Activated T-cell treated with anti-CD3 and anti-CD28 coated beads for 4 hours (primary cell): ENCODE measurements around the gene AXIN1.
"Not testable (repeated sequence)": the region's sequence is repeated elsewhere in the genome, so short reads cannot be mapped to it uniquely, and the experiment has no call there.

Experiments
- DNase-seq: peaks from one replicate; pipeline ENCODE4 v3.0.0-alpha.2; 2020

The AXIN1 gene

DNA sequence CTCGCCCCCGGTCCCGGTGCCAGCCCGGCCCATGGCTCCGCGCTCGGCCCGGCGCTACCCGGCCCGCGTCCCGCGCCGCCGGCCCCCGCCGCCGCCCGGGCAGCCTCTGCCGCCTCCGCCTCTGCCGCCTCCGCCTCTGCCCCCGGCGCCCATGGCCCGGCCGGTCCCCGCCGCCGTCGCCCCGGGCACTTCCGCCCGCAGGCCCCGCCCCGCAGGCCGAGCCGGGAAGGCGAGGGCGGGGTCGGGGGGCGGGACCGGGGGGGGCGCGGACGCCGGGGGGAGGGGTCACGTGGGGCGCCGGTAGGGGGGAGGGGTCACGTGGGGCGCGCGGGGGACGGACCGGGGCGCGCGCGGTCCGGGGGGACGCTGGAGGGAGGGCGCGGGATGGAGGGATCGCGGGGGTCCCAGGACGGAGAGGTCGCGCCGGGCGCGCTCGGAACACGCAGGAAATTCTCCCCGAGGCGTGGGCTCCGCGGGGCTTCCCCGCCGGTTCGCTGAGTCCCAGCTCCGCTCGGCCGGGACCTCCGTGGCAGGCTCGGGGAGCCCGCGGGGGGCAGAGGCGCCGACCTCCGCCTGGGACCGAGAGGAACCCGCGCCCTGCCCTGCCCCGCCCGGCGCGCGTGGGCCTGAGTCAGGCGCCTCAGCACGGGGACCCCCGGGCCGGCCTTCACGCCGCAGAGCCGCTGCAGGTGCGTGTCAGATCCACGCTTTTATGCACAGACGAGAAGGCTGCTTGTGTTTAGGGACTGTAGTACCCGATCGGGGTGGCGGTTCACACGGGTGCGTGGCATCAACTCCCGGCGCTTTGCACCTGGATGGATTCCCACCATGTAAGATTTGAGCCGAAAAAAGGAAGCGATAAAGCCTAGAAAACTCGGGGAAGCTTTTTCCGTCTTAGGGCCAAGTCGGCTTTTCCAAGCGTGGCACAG lies 29.5 kb upstream of the AXIN1 start, which contains the start of gene PGAP6:
TSS of gene PGAP6 (minus strand) at position 190 of the 929 bp plus-strand sequence. CDS start at position 33, 157 bp downstream.
- peak; percentile 58 for DNase-seq

DNA sequence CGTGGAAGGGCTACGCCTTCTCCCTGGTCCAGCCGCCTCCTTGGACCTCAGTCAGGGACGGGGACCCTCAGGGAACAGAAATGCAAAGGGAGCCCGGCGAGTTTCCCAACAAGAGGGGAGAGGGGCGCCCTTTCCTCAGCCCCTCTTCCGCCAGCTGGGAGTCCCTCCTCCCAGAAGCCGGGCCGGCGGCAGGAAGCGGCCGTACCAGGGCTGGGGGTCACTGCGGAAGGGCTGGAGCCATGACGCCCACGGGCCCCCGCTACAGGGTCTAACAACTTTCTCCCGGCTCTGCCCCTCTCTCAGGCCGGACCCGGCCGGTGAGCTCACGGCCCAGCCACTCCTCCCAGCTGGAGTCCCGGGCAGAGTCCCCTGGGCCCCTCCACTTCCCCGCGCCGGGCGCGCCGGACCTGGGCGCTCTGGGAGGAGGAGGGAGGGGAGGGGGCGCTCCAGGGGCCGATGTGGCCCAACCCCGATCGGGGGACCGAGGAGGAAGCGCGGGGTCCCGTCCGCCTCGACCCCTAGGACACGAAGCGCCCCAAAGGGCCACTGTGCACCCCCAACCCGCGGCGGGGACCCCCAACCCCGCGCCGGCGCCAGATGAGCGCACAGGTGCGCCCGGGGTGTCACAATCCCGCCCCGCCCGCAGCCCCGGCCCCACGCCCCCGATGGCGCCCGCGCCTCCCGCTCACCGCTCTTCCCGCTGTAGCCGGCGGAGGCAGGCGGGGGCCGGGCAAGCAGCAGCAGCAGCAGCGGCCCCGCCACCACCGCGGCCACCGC lies 28.7 kb upstream of the AXIN1 start:
- DNase-seq = no peak

DNA sequence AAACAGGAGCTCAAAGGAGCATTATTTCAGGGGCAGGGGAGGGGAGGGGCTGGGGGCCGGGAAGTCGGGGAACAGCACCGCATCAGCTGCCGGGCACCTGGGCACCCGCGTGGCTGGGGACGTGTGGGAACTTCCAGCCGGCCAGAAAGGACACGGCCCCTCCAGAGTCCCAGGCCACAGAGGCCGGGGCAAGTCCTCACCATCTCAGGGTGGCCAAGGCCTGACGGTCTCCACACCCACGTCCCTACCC lies 28.2 kb upstream of the AXIN1 start:
- DNase-seq = no peak

DNA sequence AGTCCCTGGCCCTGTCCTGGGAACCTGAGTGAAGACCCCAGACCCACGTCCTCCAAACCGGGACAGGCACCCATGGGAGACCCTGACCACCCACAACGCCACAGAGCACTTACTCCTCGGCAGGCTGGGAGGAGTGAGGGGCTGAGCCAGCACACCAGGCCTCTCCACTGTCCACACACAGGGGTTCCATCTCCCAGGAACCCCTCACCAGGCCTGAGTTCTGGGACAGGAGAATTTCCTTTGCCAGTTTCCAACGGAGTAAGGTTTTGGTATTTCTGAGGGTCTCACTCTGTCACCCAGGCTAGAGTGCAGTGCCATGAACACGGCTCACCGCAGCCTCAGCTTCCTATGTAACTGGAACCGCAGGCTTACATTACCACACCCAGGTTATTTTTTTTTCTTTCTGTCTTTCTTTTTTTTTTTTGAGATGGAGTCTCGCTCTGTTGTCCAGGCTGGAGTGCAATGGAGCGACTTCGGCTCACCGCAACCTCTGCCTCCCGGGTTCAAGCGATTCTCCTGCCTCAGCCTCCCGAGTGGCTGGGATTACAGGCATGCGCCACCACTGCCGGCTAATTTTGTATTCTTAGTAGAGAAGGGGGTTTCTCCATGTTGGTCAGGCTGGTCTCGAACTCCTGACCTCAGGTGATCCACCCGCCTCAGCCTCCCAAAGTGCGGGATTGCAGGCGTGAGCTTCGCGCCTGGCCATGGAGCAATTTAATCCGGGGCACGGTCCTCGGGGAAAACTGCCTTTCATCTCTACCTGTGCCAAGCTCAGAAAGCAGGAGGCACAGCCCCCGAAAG lies 27.6 kb upstream of the AXIN1 start:
- no peak for DNase-seq

DNA sequence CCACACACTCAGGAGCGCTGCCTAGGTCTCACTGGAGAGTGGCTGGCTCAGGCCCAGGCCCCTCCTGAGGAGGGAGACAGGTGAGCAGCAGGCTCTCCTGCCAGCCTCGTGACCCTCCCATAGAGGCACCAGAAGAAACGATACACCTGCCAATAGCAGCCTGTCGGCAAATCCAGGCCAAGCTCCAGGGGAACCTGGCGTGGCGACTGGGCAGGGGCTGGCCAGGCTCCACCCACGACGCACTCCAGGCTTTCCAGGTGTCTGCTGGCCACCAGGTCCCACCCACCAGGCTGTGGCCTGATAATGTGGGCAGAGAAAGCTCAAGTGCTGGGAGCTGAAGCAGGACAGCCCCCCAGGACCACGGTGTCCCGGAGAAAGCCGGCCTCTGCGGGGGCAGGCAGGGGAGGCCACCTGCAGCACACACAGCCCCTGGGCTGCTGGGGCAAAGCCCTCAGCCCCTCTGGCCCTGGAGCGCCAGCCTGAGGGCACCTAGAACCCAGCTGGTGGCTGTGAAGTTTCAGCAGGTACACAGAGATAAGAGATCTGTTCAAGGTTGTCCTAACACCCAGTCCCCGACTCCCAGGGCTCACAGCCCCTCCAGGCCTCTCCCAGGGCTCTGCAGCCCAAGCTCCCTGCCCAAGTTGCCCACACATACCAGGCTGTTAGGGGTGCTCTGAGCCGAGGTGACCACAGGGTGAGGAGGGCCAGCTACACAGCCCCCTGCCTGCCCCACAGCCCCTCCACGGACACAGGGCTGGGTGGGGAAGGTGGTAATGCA lies 26.8 kb upstream of the AXIN1 start:
- DNase-seq = no peak

DNA sequence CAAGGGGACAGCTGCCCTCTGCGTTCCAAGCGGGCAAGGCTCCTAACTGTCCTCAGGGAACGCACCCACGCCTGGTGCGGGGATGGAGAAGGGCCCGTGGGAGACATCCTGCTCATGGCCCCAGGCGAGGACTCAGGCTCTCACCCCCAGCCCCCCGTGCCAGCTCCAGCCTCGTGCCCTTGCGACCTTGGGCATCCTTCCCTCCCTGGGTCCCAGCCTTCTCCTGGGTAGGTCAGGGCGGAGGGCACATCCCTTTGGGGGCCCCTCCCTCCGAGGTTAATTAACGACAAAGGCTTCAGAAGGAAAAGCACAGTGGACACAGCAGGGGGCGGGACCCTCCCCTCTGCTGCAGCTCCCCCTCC lies 26.3 kb upstream of the AXIN1 start:
- no peak for DNase-seq

DNA sequence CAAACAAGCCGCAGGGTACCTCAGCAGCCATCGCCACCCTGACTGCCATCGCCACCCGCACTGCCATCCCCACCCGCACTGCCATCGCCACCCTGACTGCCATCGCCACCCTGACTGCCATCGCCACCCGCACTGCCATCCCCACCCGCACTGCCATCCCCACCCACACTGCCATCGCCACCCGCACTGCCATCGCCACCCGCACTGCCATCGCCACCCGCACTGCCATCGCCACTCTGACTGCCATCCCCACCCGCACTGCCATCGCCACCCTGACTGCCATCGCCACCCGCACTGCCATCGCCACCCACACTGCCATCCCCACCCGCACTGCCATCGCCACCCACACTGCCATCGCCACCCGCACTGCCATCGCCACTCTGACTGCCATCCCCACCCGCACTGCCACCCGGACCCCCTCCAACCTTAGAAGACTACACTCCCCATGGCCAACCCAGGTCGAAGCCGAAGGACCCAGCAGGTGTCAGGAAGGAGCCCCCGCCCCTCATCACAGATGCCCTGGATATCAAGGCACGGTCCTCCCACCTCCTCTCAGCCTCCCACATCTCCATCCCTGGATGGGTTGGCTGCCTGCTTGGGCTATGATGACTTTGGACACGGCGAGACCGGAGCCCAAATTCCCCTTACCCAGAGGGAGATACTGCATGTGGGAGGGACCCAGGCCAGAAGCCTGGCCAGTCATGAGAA lies 25.7 kb upstream of the AXIN1 start:
- DNase-seq = not testable (repeated sequence)

DNA sequence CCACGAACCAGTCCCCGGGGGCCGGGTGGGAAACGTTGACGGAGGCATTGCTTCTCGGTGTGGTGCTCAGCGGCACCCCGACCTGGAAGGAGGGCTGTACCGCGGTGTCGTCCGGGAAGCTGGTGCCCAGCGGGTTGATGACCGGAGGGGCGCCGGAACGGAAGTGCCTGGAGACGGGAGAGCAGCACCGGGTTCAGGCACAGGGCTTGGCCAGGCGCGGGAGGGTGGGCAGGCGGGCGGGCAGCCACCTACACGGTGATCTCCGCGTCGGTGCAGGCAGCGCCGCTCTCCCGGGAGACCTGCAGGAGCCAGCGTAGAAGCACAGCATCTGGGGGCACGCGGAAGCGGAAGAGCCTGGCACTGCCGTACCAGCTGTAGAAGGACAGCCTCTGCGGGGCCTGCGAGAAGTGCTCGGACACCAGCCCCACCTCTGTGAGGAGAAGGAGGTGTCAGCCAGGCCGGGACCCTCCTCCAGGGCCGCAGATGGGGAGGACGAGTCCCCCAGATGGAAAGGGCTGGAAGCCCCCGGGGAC lies 25.0 kb upstream of the AXIN1 start:
- no peak for DNase-seq

DNA sequence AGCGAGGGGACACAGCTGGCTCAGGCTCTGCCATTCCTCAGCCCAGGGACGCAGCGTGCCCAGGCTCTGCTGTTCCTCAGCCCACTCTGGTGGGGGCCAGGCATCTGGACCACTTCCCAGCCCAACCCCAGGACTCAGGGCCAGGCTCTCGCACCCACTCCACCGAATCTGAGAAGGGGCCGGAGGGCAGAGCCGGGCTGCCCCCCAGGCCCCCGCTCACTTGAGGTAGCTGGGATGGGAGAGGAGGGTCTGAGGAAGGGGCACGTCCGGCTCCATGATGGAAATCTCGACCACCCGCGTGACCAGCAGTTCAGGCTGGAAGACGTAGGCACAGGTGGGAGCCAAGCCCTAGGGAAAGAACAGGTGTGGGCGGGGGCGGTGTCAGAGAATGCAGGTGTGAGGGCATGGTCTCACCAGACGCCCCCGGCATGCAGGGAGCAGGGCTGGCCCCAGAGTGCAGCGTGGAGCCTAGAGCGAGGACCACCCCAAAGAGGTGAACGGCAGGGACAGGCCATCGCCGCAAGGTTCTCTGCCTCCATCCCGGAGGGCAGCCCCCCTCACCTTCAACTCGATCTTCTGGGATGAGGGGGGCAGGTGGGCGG lies 24.4 kb upstream of the AXIN1 start:
- DNase-seq = no peak

DNA sequence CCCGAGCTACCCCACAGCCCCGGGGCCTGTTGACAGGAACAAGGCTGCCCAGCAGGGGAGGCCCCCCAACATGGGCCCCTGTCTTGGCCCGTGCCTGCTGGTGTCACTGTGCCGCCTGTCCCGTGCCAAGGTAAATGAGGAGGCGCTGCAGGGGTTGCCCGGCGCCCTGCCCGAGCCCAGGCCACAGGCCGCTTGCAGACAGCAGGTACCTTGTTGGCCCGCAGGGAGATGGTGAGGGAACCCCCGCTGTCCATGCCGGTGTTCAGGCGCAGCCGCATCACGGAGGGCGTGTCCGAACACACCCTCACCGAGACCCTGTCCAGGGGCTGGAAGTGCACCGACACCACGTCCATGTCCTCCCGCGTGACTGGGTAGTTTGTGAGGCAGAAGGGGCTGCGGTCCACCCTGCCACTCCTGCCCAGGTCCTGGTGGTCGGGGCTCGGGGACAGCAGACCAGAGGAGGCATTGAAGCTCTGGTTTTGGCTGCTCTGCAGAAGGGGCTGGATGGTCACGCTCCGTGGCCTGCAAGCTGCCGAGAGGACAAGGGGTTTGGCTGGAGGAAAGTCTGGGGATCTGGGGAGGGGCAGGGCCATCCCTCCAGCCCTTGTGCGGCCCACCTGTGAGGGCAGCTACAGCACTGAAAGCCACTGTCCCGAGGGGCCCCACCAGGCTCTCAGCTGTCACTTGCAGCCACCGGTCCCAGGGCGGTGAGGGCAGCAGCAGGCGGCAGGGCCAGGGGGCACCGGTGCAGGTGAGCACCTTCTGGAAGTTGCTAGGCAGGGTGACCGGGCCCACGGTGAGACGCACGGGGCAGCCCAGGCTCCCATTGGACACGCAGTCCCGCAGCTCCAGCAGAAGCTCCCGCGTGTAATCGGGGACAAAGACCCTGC lies 23.6 kb upstream of the AXIN1 start:
- no peak for DNase-seq

DNA sequence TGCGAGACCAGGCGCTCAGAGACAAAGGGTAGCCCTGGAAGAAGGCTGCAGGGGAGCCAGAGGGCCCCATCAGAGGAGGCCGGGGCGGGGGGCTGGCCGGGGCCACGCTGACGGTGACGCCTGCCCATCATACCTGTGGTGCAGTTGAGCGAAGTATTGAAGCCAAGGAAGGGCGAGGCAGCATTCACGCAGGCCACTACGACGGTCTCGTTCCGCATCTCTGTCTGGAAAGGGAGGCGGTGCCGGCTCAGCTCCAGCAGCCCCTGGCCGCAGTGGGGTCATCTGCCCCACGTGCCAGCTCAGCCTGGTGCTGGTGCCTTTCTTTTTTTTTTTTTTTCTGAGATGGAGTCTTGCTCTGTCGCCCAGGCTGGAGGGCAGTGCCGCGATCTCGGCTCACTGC lies 22.7 kb upstream of the AXIN1 start:
- DNase-seq = no peak

DNA sequence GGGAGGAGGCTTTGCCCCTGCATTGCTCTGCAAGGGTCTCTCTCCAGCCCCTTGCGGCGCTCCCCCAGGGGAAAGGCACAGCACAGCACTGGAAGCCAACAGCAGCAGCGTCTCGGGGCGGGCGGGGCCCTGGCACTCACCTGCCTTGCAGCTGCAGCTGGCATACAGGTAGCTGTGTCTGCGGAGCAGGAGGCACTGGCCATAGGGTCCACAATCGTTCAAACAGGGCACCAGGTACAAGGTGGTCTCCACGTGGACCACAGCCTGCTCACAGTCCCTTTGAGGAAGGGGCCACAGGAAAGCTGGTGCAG lies 22.0 kb upstream of the AXIN1 start:
- DNase-seq = no peak

DNA sequence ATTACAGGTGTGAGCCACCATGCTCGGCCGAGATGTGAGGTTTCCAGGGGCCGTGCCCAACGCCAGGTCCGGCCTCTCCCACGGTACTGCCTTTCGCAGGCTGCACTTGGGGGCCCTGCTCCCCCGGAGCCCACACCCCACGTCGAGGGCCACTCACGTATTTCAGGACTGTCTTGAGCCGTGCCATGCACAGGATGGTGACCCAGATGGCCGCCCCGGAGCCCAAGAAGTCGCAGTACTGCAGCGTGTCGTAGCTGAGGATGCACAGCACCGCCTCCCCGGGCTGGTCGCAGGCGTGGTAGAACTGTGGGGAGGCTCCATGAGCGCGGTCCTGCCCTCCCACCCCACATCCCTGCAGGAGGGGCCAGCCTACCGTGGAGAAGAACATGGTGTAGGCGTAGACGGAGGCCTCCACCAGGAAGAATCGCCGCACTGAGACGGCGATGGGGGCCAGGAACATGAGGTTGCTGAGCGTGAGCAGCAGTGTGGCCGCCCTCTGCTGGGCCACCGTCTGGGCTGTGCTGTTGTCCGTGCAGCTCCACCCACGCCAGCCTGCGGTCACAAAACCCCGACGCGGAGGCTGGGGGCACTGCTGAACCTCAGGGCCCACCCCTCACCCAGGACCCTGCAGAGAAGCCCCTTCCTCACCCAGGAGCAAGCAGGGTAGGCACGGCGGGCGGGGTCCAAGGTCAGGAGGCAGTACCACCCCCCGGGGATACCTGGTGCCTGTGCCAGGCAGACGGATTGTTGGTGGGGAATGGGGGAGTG lies 21.5 kb upstream of the AXIN1 start:
- no peak for DNase-seq

DNA sequence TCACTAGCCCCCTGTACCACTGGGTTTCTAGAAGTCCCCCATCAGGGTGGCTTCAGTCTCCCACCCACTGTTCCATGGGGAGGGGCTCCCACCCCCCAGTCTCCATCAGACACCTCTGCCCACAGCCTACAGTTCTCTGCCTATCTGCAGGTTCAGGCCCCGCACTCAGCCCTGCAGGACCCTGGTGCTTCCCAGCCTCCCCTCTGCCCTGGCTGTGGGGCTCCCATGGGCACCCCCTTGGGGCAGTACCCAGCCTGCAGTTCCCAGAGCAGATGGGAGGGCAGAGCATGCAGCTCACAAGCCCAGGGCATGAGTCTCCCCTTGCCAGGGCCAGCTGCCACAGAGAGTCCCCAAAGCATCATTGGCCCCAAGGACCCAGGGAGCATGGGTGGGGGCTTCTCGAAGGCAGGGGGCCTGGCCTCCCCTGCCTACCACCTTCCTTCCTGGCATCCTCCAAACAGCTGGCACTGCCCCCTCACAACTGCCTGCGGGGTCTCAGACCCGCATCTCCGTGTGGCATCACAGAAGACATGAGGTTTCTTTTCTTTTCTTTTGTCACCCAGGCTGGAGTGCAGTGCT lies 20.6 kb upstream of the AXIN1 start:
- DNase-seq = no peak

DNA sequence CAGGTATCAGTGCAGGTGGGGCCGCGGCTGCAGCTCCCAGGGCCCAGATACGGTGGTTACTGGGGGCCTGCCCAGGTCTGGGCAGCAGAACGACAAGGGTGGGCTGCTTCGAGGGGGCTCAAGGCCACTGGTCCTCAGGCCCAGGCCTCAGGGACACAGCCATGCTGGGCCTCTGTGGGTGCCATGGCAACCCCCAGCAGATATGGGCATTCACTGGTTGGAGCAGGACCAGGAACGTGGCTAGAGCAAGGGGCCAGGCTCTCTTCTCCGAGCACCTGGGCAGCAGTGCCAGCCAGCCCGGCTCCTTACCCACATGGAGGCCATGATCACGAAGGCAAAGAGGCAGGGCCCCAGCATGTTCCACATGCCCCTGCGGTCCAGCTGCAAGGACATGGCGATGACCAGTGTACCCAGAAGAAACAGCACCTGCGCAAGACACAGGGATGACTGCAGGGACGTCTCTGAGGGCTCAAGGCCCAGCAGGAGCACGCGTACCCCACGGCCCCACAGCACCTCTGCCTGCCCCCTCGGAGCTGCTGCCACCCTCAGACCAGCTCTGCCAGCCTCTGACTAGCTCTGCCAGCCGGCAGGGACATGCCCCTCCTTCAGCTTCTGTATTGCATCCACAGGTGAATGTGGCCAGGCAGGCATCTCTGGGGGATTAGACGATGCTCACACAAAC lies 19.9 kb upstream of the AXIN1 start:
- DNase-seq = no peak

DNA sequence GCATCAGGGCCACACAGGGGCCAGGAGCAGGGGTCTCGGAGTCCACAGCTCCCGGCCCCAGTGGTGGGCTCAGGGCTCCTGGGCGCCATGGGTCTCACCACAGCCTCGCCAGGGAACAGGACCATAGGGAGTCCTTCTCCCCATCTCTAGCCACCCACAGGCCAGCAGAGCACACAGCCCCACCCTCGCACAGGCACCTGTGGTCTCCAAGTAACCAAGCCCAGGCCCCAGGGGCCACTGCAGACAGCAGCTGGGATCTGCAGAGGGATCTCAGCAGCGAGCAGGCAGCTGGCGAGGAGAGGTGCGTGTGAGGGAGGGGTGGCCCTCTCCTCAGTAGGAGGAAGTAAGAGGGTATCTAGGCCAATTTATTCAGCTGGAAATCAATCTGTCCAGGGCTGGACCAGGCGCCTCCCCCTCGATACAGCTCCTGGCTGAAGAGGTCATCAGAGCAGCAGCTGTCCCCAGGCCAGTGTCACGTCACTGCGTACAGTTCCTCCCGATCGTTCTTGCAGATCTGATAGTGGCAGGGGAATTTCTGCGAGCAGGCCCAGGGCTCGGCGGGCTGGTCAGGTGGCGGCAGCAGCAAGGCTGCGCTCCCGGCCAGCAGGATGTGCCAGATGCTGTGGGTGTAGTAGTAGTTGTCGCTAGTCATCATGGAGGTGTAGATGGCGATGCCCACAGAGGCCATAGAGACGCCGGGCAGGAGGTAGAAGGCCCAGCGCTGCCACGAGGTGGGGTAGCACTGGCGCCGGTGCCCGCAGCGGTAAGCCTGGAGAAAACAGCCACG lies 19.2 kb upstream of the AXIN1 start:
- DNase-seq = no peak

DNA sequence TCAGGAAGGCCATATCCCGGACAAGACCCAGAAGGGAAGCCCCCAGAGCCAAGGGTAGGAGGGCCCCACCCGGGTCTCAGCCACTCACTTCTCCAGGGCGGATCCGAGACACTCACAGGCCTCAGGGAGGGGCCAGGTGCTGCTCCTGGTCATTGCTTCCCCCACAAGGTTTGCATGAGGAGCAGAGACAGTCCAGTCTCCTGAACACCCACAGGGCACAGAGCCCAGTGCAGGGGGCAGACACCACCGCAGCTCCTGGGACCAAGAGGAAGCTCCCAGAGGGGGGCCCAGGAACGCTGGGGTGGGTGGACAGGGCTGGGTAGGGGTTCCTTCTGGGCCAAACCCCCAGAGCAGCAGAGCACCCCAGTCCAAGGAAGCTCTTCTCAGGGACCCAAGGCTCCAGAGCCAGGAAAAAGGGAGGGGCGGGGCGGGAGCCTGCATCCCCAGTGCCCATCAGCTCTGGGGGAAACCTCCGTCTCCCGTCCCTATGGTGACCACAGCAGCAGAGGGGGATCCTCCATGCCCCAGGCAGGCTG lies 18.5 kb upstream of the AXIN1 start:
- DNase-seq = no peak

DNA sequence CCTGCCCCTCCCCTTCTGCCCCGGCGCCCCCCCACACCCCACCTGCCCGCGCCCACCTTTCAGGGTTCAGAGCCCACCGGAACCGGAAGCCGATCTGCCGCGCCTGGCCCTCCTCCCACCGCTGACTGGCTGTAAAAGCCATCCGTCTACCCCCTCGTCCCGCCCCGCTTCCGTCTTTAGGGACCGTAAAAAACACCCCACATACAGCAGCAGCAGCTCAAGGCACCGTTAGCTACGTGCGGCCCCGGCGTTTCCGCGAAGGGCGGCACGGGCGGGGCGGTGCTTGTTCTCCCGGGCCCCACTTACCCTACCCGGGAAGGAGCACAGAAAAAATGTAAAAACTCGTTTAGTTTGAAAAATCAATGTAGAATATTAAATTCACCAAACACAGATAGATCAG lies 17.9 kb upstream of the AXIN1 start, which contains the start of gene MRPL28:
TSS of gene MRPL28 (minus strand) at position 96 of the 400 bp plus-strand sequence. CDS start 320 bp downstream, outside the sequence.
- DNase-seq = peak; percentile 91
